Spleen (tissue), 11 donors: Measurements from ENCODE around the gene ZNF91. TPM values are rescaled to one million over a fixed set of nuclear protein-coding genes. Genes with fewer than 3 reads are reported as not detected.

ENCODE experiments used
- DNase-seq: peaks from one replicate; pipeline ENCODE4 v3.0.0-alpha.2; 2020
- H3K27ac ChIP-seq, 8 donors: fragments of 200-600 bp; sonication (generic) in 7 of 8; 1 replicate in 4 of 8; 2 replicates in 4 of 8; pipeline versions ENCODE4 v1.5.0 to v1.8.0; 2016 to 2021; ENCODE audit warnings: inconsistent platforms in 4 of 8, mild to moderate bottlenecking in 4 of 8, moderate library complexity in 1 of 8
- H3K27me3 ChIP-seq, 7 donors: fragments of 200-600 bp; sonication (generic) in 6 of 7; replicated peaks in 1 of 7; 1 replicate in 4 of 7; 2 replicates in 3 of 7; pipeline versions ENCODE4 v1.5.0 to v1.8.0; 2016 to 2021; ENCODE audit warnings: inconsistent platforms in 3 of 7, mild to moderate bottlenecking in 1 of 7
- H3K36me3 ChIP-seq, 6 donors: fragments of 200-600 bp; sonication (generic) in 5 of 6; 1 replicate in 4 of 6; 2 replicates in 2 of 6; pipeline versions ENCODE4 v1.5.0 to v1.8.0; 2016 to 2021; ENCODE audit warnings: inconsistent platforms in 2 of 6
- H3K4me1 ChIP-seq, 6 donors: fragments of 200-600 bp; sonication (generic) in 5 of 6; 1 replicate in 3 of 6; 2 replicates in 3 of 6; pipeline versions ENCODE4 v1.5.0 to v1.8.0; 2016 to 2021; ENCODE audit warnings: inconsistent platforms in 3 of 6
- H3K4me3 ChIP-seq, 8 donors: fragments of 200-600 bp; sonication (generic) in 7 of 8; 1 replicate in 4 of 8; 2 replicates in 4 of 8; pipeline versions ENCODE4 v1.5.0 to v1.8.0; 2016 to 2021; ENCODE audit warnings: inconsistent platforms in 4 of 8, mild to moderate bottlenecking in 4 of 8, moderate library complexity in 2 of 8
- H3K9me3 ChIP-seq, 8 donors: fragments of 200-600 bp; sonication (generic) in 7 of 8; 1 replicate in 4 of 8; 2 replicates in 4 of 8; pipeline versions ENCODE4 v1.5.0 to v1.8.0; 2016 to 2021; ENCODE audit warnings: inconsistent platforms in 4 of 8
- CTCF ChIP-seq, 11 experiments: fragments of 200-600 bp in 7 of 11; fragments of 450-650 bp in 4 of 11; sonication (generic) in 4 of 11; IDR thresholded peaks in 8 of 11; conservative IDR thresholded peaks in 3 of 11; 1 replicate in 7 of 11; 2 replicates in 4 of 11; pipeline versions ENCODE4 v1.4.0 to v1.8.0; 2016 to 2021; ENCODE audit warnings: antibody characterized with exemption in 11 of 11, inconsistent platforms in 4 of 11, mild to moderate bottlenecking in 1 of 11
- POLR2A ChIP-seq, 3 donors: fragments of 450-650 bp; IDR thresholded peaks; one replicate each; pipeline ENCODE4 v1.5.1; 2017; ENCODE audit warnings: antibody characterized with exemption in 3 of 3, mild to moderate bottlenecking in 1 of 3
- POLR2AphosphoS5 ChIP-seq, 3 donors: sonication (generic); formaldehyde crosslinking; IDR thresholded peaks; one replicate each; pipeline ENCODE4 v1.5.1; 2017; ENCODE audit warnings: antibody characterized with exemption in 3 of 3
- WGBS, 5 donors: extraction: QIAGEN DNeasy Blood & Tissue Kit in 3 of 5; methylation state at CpG; one replicate each; pipeline versions ENCODE4 v1.1.5 to v1.1.7; 2013 to 2018; 5-methylcytosine and 5-hydroxymethylcytosine counted together
- intact Hi-C: fragments of 100-400 bp; cut with DNase I; formaldehyde crosslinking; loops from one replicate; pipeline ENCODE4 v1.15.0; 2023; ENCODE audit warnings: low total_unique reads
- polyA plus RNA-seq, 3 donors: library from polyadenylated mRNA; stranded (reverse); fragments of 200-250 nt; gene quantifications; one replicate each; pipeline ENCODE4 v1.2.1, GENCODE V29; 2013
- total RNA-seq, 7 donors: library from RNA; depleted of rRNA in 3 of 7; stranded (reverse); fragments of >200 nt in 3 of 7; fragmentation: NEBNext Ultra II Directional in 4 of 7; extraction: Animal tissue kit (Norgen Biotek cat#: 25700) in 4 of 7; gene quantifications; one replicate each; pipeline versions ENCODE4 v1.1.0 to v1.2.1, GENCODE V29; 2016 to 2021
- donor health status: healthy with polysubstance abuse.
- donor health status: DM: no; HTN: no; CAD: no; lungs with moderate emphysema.
- donor health status: DM: no; HTN: no; CAD: no.
- donor health status: Bipolar disorder and iron deficiency.
- donor health status: healthy.
- donor health status: DM: no; HTN: no; CAD: no.
- donor health status: DM: yes; HTN: yes; CAD: no.

The ZNF91 gene
- total and polyA plus RNA-seq, 10 donors = 8.4 to 99.4 (median 58.6) TPM

- Histone ChIP-seq H3K27me3 (peaks cover 0 to 7% (median 0%) of the 10 kb centered on the region in 7 donors), H3K9me3 (peaks cover 0 to 12% (median 0%) of the 10 kb centered on the region in 8 donors), H3K36me3 (no peaks in the 10 kb centered on the region), H3K4me1 (no peaks in the 10 kb centered on the region), H3K27ac (no peak overlapping the region), H3K4me3 (no peak overlapping the region)
- no peak for TF ChIP-seq POLR2AphosphoS5 (IDR thresholded peaks at IDR 0.05)
- no peak for TF ChIP-seq CTCF (IDR thresholded peaks at IDR 0.05 in 8 of 11, conservative IDR thresholded peaks at IDR 0.05 in 3 of 11)
- no peak for TF ChIP-seq POLR2A (IDR thresholded peaks at IDR 0.05)
- WGBS, 5 donors = 82 to 91% (median 89%) methylated on average over 21 of the region's 21 CpGs
- DNase-seq = no peak
- intact Hi-C loops = no loop called here
Observed at GRCh38 chr19:23409392-23410048, 14.2 kb upstream of the ZNF91 start.

- no peak overlapping the region for H3K4me3 ChIP-seq
- H3K27ac ChIP-seq = no peak overlapping the region
- WGBS, 5 donors = 91 to 95% (median 94%) methylated on average over 2 of the region's 2 CpGs
- intact Hi-C loops = no loop called here
- H3K36me3 ChIP-seq = no peaks in the 10 kb centered on the region
- DNase-seq = no peak
- no peaks in the 10 kb centered on the region for H3K27me3 ChIP-seq
- no peak for TF ChIP-seq CTCF (IDR thresholded peaks at IDR 0.05 in 8 of 11, conservative IDR thresholded peaks at IDR 0.05 in 3 of 11)
- TF ChIP-seq POLR2AphosphoS5 (IDR thresholded peaks at IDR 0.05) = no peak
- no peak for TF ChIP-seq POLR2A (IDR thresholded peaks at IDR 0.05)
- peaks cover 0 to 12% (median 0%) of the 10 kb centered on the region in 8 donors for H3K9me3 ChIP-seq
- H3K4me1 ChIP-seq = no peaks in the 10 kb centered on the region
Observed at GRCh38 chr19:23407616-23408133, 12.4 kb upstream of the ZNF91 start.

GRCh38 chr19:23406721-23407120 is 11.4 kb upstream of the ZNF91 start:
- H3K4me3 ChIP-seq = no peak overlapping the region
- WGBS, 5 donors = 88 to 99% (median 94%) methylated on average over 3 of the region's 3 CpGs
- H3K27me3 ChIP-seq = no peaks in the 10 kb centered on the region
- peaks cover 0 to 12% (median 0%) of the 10 kb centered on the region in 8 donors for H3K9me3 ChIP-seq
- no peaks in the 10 kb centered on the region for H3K36me3 ChIP-seq
- no peak for DNase-seq
- H3K27ac ChIP-seq = no peak overlapping the region
- intact Hi-C loops = no loop called here
- TF ChIP-seq POLR2AphosphoS5 (IDR thresholded peaks at IDR 0.05) (no peak), CTCF (IDR thresholded peaks at IDR 0.05 in 8 of 11, conservative IDR thresholded peaks at IDR 0.05 in 3 of 11) (no peak), POLR2A (IDR thresholded peaks at IDR 0.05) (no peak)
- no peaks in the 10 kb centered on the region for H3K4me1 ChIP-seq

- no peak for DNase-seq
- intact Hi-C loops = no loop called here
- 70 to 93% (median 87%) methylated on average over 2 of the region's 2 CpGs for WGBS, 5 donors
Observed at GRCh38 chr19:23406091-23406490, 10.8 kb upstream of the ZNF91 start.

More at GRCh38 chr19:23406091-23406490, 10.8 kb upstream of the ZNF91 start:
- Histone ChIP-seq H3K9me3 (peaks cover 0 to 12% (median 0%) of the 10 kb centered on the region in 8 donors), H3K27me3 (no peaks in the 10 kb centered on the region), H3K36me3 (no peaks in the 10 kb centered on the region), H3K27ac (no peak overlapping the region), H3K4me3 (no peak overlapping the region), H3K4me1 (no peaks in the 10 kb centered on the region)
- TF ChIP-seq POLR2AphosphoS5 (IDR thresholded peaks at IDR 0.05) (no peak), POLR2A (IDR thresholded peaks at IDR 0.05) (no peak), CTCF (IDR thresholded peaks at IDR 0.05 in 8 of 11, conservative IDR thresholded peaks at IDR 0.05 in 3 of 11) (no peak)
